ENCODE results near the gene IBSP. TPM values are rescaled to one million over a fixed set of nuclear protein-coding genes. Genes with fewer than 3 reads are reported as not detected.

IBSP gene
- total and polyA plus RNA-seq, 4 donors, result not detected

DNA sequence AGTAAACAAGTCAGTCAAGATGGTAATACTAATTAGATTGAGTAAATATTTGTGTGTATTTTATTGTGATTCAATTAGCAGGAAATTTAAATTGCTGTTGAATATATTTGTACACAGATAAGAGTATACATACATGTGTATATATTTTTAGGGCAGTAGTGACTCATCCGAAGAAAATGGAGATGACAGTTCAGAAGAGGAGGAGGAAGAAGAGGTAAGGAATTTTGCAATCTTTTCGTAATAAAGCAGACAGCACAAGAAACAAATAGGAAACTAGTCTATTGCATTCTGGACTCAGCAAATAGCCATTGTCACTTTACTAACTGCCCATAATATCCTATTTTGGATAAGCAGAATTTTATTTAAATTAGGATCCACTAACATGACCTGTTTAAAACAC is 6.6 kb downstream of the IBSP start (continued):
- TF ChIP-seq TAF1 (conservative IDR thresholded peaks at IDR 0.05), result no peak

DNA sequence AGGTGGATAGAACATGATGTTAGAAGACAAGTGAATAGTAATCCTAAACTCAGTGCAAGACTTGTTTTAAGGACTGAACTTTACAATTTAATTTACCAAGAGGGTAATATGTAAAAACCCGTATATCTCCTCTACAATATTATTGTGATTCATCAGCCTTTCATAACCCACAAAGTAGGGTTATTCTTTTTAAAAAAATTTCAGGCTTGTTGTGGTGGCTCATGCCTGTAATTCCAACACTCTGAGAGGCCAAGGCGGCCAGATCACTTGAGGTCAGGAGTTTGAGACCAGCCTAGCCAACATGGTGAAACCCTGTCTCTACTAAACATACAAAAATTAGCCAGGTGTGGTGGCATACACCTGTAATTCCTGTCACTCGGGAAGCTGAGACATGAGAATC is 7.2 kb downstream of the IBSP start:
- H3K9ac ChIP-seq (ENCODE audit: low read depth in 1 of 2, low read length in 2 of 2), result no peak overlapping the region
- no peak for DNase-seq (ENCODE audit: low spot score)
- TF ChIP-seq HNF4A (conservative IDR thresholded peaks at IDR 0.05), result no peak
- TF ChIP-seq, protein P1, sequence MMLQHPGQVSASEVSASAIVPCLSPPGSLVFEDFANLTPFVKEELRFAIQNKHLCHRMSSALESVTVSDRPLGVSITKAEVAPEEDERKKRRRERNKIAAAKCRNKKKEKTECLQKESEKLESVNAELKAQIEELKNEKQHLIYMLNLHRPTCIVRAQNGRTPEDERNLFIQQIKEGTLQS (IDR thresholded peaks at IDR 0.05), result no peak
- no peak for TF ChIP-seq HNF4G (IDR thresholded peaks at IDR 0.05)
- no peak for TF ChIP-seq YY1 (IDR thresholded peaks at IDR 0.05)
- TF ChIP-seq, protein P2, sequence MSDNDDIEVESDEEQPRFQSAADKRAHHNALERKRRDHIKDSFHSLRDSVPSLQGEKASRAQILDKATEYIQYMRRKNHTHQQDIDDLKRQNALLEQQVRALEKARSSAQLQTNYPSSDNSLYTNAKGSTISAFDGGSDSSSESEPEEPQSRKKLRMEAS (IDR thresholded peaks at IDR 0.05), result no peak
- no peak for TF ChIP-seq FOXA1 (IDR thresholded peaks at IDR 0.05)
- TF ChIP-seq RAD21 (IDR thresholded peaks at IDR 0.05), result no peak
- no peak for TF ChIP-seq FOXA2 (IDR thresholded peaks at IDR 0.05)
- TF ChIP-seq, protein P3, sequence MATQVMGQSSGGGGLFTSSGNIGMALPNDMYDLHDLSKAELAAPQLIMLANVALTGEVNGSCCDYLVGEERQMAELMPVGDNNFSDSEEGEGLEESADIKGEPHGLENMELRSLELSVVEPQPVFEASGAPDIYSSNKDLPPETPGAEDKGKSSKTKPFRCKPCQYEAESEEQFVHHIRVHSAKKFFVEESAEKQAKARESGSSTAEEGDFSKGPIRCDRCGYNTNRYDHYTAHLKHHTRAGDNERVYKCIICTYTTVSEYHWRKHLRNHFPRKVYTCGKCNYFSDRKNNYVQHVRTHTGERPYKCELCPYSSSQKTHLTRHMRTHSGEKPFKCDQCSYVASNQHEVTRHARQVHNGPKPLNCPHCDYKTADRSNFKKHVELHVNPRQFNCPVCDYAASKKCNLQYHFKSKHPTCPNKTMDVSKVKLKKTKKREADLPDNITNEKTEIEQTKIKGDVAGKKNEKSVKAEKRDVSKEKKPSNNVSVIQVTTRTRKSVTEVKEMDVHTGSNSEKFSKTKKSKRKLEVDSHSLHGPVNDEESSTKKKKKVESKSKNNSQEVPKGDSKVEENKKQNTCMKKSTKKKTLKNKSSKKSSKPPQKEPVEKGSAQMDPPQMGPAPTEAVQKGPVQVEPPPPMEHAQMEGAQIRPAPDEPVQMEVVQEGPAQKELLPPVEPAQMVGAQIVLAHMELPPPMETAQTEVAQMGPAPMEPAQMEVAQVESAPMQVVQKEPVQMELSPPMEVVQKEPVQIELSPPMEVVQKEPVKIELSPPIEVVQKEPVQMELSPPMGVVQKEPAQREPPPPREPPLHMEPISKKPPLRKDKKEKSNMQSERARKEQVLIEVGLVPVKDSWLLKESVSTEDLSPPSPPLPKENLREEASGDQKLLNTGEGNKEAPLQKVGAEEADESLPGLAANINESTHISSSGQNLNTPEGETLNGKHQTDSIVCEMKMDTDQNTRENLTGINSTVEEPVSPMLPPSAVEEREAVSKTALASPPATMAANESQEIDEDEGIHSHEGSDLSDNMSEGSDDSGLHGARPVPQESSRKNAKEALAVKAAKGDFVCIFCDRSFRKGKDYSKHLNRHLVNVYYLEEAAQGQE (IDR thresholded peaks at IDR 0.05), result no peak
- TF ChIP-seq, protein P4, sequence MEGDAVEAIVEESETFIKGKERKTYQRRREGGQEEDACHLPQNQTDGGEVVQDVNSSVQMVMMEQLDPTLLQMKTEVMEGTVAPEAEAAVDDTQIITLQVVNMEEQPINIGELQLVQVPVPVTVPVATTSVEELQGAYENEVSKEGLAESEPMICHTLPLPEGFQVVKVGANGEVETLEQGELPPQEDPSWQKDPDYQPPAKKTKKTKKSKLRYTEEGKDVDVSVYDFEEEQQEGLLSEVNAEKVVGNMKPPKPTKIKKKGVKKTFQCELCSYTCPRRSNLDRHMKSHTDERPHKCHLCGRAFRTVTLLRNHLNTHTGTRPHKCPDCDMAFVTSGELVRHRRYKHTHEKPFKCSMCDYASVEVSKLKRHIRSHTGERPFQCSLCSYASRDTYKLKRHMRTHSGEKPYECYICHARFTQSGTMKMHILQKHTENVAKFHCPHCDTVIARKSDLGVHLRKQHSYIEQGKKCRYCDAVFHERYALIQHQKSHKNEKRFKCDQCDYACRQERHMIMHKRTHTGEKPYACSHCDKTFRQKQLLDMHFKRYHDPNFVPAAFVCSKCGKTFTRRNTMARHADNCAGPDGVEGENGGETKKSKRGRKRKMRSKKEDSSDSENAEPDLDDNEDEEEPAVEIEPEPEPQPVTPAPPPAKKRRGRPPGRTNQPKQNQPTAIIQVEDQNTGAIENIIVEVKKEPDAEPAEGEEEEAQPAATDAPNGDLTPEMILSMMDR (IDR thresholded peaks at IDR 0.05; ENCODE audit: low read depth, low read length, missing input control), result no peak
- TF ChIP-seq GABPA (IDR thresholded peaks at IDR 0.05 in 1 of 2, conservative IDR thresholded peaks at IDR 0.05 in 1 of 2), result no peak
- TF ChIP-seq TAF1 (conservative IDR thresholded peaks at IDR 0.05), result no peak
- no peak for TF ChIP-seq EGR1 (IDR thresholded peaks at IDR 0.05; ENCODE audit: low read depth in 2 of 2)
- no peak for TF ChIP-seq RXRA (IDR thresholded peaks at IDR 0.05)
- TF ChIP-seq, protein P5, sequence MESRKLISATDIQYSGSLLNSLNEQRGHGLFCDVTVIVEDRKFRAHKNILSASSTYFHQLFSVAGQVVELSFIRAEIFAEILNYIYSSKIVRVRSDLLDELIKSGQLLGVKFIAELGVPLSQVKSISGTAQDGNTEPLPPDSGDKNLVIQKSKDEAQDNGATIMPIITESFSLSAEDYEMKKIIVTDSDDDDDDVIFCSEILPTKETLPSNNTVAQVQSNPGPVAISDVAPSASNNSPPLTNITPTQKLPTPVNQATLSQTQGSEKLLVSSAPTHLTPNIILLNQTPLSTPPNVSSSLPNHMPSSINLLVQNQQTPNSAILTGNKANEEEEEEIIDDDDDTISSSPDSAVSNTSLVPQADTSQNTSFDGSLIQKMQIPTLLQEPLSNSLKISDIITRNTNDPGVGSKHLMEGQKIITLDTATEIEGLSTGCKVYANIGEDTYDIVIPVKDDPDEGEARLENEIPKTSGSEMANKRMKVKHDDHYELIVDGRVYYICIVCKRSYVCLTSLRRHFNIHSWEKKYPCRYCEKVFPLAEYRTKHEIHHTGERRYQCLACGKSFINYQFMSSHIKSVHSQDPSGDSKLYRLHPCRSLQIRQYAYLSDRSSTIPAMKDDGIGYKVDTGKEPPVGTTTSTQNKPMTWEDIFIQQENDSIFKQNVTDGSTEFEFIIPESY (IDR thresholded peaks at IDR 0.05), result no peak
- TF ChIP-seq NR2F2 (IDR thresholded peaks at IDR 0.05), result no peak
- H3K9me3 ChIP-seq (ENCODE audit: control insufficient read depth in 4 of 4, low read length in 3 of 4), result no peaks in the 10 kb centered on the region
- H3K27me3 ChIP-seq (ENCODE audit: control insufficient read depth in 4 of 4, insufficient read depth in 4 of 4, low read length in 3 of 4), result no peaks in the 10 kb centered on the region
- no peaks in the 10 kb centered on the region for H3K36me3 ChIP-seq (ENCODE audit: control insufficient read depth in 4 of 4, insufficient read depth in 3 of 4, low read depth in 1 of 4, low read length in 3 of 4)
- WGBS, result 93% methylated on average over 3 of the region's 3 CpGs
- no peak overlapping the region for H3K27ac ChIP-seq (ENCODE audit: low read depth in 1 of 2, low read length in 2 of 2)
- H3K4me3 ChIP-seq (ENCODE audit: low read depth in 1 of 3, low read length in 3 of 3), result no peak overlapping the region
- H3K4me1 ChIP-seq (ENCODE audit: control insufficient read depth in 4 of 4, insufficient read depth in 4 of 4, low read length in 3 of 4), result no peaks in the 10 kb centered on the region
